Esophagus squamous epithelium (tissue), 4 donors: ENCODE measurements around the gene ATP13A4.

Experiments
- CTCF ChIP-seq, 6 experiments: fragments of 450-650 bp in 4 of 6; fragments of 200-600 bp in 2 of 6; sonication (generic) in 2 of 6; IDR thresholded peaks; one replicate each; pipeline ENCODE4 v1.5.1; 2016 to 2019; ENCODE audit warnings: antibody characterized with exemption in 6 of 6, mild to moderate bottlenecking in 4 of 6, moderate library complexity in 4 of 6
- POLR2A ChIP-seq, 4 donors: fragments of 450-650 bp; IDR thresholded peaks; one replicate each; pipeline ENCODE4 v1.6.1; 2017; ENCODE audit warnings: antibody characterized with exemption in 4 of 4, mild to moderate bottlenecking in 4 of 4, moderate library complexity in 3 of 4

GRCh38 chr3:193595939-193596487 lies 41.3 kb upstream of the ATP13A4 start:
- TF ChIP-seq CTCF (IDR thresholded peaks at IDR 0.05) = no peak
- no peak for TF ChIP-seq POLR2A (IDR thresholded peaks at IDR 0.05)
